Rectal smooth muscle tissue (tissue), 1 donor: Measurements from ENCODE around the gene ZFYVE19.

Experiments used
- H3K27ac ChIP-seq: one replicate; pipeline ENCODE4 v1.7.0; 2013; ENCODE audit warnings: low read depth, low read length, inconsistent platforms
- H3K27me3 ChIP-seq: one replicate; pipeline ENCODE4 v1.7.0; 2013; ENCODE audit warnings: low read length; ENCODE audit not compliant: control insufficient read depth, insufficient read depth
- H3K36me3 ChIP-seq: one replicate; pipeline ENCODE4 v1.7.0; 2013; ENCODE audit warnings: low read length; ENCODE audit not compliant: control insufficient read depth, insufficient read depth
- H3K4me1 ChIP-seq: one replicate; pipeline ENCODE4 v1.7.0; 2013; ENCODE audit warnings: low read length; ENCODE audit not compliant: control insufficient read depth, insufficient read depth
- H3K4me3 ChIP-seq: one replicate; pipeline ENCODE4 v1.7.0; 2013; ENCODE audit warnings: low read length
- H3K9ac ChIP-seq: one replicate; pipeline ENCODE4 v1.7.0; 2013; ENCODE audit warnings: low read length

The ZFYVE19 gene, protein sequence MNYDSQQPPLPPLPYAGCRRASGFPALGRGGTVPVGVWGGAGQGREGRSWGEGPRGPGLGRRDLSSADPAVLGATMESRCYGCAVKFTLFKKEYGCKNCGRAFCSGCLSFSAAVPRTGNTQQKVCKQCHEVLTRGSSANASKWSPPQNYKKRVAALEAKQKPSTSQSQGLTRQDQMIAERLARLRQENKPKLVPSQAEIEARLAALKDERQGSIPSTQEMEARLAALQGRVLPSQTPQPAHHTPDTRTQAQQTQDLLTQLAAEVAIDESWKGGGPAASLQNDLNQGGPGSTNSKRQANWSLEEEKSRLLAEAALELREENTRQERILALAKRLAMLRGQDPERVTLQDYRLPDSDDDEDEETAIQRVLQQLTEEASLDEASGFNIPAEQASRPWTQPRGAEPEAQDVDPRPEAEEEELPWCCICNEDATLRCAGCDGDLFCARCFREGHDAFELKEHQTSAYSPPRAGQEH

DNA sequence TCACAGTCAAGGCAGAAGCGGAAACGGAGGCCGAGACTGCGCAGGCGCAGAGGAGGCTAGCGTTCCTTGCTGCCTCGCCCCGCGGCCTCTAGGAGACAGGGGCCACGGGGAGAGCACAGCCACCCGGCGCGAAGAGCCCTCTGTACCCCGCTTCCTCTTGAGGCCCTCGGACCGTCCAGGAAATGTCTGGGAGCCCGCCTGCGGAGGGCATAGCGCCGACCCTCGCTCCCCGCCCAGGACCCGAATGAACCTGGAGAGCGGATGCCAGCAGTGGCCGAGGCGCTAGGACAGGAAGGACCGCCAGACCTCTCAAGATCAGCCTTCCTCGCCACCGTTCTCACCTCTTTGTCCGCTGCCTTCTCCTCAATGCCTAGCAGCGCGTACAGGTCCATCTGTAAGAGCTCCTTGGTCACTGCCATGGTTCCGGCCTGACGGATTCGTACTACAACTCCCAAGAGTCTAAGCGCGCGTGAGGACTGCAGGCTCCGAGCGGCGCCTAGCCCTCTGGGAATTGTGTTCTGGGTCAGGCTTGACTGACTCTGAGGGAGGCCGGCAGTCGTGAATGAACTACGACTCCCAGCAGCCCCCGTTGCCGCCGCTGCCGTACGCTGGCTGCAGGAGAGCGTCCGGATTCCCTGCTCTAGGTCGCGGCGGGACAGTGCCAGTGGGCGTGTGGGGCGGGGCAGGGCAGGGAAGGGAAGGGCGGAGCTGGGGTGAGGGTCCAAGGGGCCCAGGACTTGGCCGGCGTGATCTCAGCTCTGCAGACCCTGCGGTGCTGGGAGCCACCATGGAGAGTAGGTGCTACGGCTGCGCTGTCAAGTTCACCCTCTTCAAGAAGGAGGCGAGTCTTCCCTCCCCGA lies at the start of gene ZFYVE19, which contains the start of gene DNAJC17:
ZFYVE19 (plus strand) TSS at position 62 of the 860 bp plus-strand sequence; CDS start at position 563, 501 bp downstream.
DNAJC17 (minus strand) TSS at position 446 of the 860 bp plus-strand sequence; CDS start at position 419, 27 bp downstream.
- Histone ChIP-seq H3K27ac (peak within 1 kb of the TSS; percentile 88), H3K9ac (peak within 1 kb of the TSS; percentile 92), H3K36me3 (peaks cover 4% of the 10 kb centered on the region), H3K4me3 (peak within 1 kb of the TSS; percentile 94), H3K4me1 (peaks cover 10% of the 10 kb centered on the region), H3K27me3 (no peaks in the 10 kb centered on the region)

DNA sequence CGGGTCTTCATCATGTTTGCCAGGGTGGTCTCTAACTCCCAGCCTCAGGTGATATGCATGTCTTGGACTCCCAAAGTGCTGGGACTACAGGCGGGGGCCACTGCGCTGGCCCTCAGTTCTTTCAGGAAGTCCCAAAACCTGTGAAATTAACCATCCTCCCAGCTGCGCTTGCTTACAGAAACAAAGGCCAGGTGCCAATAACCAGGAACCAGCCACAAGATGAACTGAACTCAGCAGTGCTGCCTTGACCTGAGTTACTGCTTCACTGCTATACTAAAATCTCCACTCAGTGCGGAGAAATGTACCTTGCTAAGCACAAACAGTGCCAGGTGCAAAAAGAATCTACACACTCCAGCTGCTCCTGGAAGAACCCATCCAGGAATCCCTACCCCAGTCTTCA lies 46.9 kb upstream of the ZFYVE19 start:
- Histone ChIP-seq H3K27ac (no peak overlapping the region), H3K4me1 (peaks cover 3% of the 10 kb centered on the region), H3K27me3 (no peaks in the 10 kb centered on the region), H3K9ac (no peak overlapping the region), H3K4me3 (no peak overlapping the region), H3K36me3 (no peaks in the 10 kb centered on the region)

DNA sequence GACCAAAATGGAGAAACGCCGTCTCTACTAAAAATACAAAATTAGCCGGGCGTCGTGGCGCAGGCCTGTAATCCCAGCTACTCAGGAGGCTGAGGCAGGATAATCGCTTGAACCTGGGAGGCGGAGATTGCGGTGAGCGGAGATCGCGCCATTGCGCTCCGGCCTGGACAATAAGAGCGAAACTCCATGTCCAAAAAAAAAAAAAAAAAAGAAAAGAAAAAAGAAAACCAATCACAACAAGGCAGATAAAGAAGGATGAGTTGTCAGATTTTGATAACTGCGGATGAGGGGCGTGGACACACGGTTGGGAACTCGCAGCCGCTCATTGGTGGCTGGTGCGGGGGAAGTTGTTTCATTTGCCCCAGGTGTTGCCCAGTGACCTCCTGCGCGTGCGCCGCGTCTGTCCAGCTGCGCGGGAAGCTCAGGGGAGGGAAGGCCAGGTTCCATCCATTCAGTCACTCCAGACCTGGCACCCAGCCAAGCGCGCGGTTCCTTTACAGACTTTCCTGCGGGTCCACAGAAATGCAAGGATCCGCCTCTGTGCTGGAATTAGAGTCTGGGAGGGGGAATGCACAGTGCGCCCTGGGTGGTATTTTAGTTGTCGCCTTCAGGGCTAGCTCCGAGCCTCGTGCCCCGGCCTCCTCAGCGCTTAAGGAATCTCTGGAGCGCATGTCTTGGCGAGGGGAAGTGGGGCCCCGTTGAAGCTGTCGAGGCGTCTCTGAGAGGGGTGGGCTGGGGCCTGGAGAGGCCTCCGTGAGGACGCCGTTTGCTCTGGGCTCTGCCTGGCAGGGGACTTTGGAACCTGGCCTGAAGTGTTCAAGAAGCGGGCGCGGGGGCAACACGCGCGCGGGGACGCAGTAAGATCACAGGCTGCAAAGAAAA lies 43.7 kb upstream of the ZFYVE19 start:
- no peak overlapping the region for H3K27ac ChIP-seq

DNA sequence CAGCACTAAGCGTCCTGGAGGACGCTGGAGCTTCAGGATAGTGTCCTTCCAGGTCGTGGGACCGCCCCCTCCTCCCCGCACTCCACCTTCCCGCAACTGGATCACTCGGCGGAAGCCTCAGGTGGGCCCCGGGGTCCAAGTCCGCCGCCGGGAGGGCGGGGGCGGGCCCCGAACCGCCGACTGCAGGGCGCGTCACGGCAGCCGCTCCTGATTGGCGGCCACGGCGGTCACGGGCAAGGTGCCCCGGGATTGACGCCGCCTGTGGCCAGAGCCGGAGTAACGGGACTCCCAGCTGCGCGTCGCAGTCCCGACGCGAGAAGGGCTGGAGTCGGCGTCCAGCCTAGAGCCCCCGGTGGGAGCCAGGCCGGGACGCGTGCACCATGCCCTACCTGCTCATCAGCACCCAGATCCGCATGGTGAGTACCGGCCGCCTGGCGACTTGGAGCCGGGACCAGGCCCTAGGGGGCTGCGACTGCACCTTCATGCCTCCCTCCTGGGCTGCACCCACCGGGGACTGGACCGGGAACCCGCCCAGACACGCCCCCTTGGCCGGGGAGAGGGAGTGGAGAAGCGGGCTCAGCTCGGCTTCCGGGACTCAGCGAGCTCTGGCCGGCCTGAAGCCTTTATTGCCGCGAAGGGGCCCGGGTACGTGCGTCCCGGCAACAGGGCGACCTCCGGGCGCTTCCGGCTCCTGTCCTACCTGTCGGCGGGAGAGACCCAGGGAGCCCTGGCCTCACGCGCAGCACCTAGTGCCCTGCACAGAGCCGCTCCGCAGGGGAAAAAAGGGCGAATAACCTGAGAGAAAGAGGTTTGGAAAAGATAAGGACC lies 42.9 kb upstream of the ZFYVE19 start, which contains the start of gene GCHFR:
GCHFR (plus strand) TSS at position 268 of the 828 bp plus-strand sequence; CDS start at position 381, 113 bp downstream.
- Histone ChIP-seq H3K27me3 (no peaks in the 10 kb centered on the region), H3K9ac (peak within 1 kb of the TSS; percentile 19), H3K27ac (no peak within 1 kb of the TSS), H3K4me1 (peaks cover 3% of the 10 kb centered on the region), H3K4me3 (peak within 1 kb of the TSS; percentile 72), H3K36me3 (no peaks in the 10 kb centered on the region)

More for the DNA sequence above, 43.7 kb upstream of the ZFYVE19 start:
- no peaks in the 10 kb centered on the region for H3K27me3 ChIP-seq
- no peaks in the 10 kb centered on the region for H3K36me3 ChIP-seq
- no peak overlapping the region for H3K9ac ChIP-seq
- peak overlapping the region; percentile 72 for H3K4me3 ChIP-seq
- peaks cover 3% of the 10 kb centered on the region for H3K4me1 ChIP-seq

DNA sequence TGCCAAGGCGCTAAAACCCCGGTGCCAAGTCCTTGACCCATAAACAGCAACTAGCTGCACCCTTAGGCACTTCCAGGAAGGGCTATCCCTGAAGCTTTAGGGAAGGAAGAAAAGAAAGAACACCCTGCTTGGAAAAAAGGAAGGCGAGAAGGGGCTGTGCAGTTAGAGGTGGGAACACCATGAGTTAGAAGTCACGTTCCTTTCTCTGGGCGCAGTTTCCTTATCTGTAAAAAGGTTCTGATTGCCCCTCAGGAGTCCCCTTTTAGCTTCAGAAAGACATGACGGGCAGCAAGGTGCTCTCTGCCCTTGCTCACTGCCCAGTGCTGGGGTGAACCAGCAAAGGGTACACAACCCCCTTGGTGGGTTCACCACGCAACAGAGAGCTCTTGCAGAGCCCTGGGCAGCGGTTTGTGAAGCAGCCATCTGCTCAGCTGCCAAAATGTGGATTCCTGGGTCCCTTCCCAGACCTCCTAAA lies 42.2 kb upstream of the ZFYVE19 start:
- no peak overlapping the region for H3K27ac ChIP-seq
- no peaks in the 10 kb centered on the region for H3K27me3 ChIP-seq
- H3K9ac ChIP-seq: peak overlapping the region; percentile 19
- H3K36me3 ChIP-seq: no peaks in the 10 kb centered on the region
- peaks cover 3% of the 10 kb centered on the region for H3K4me1 ChIP-seq
- peak overlapping the region; percentile 72 for H3K4me3 ChIP-seq

DNA sequence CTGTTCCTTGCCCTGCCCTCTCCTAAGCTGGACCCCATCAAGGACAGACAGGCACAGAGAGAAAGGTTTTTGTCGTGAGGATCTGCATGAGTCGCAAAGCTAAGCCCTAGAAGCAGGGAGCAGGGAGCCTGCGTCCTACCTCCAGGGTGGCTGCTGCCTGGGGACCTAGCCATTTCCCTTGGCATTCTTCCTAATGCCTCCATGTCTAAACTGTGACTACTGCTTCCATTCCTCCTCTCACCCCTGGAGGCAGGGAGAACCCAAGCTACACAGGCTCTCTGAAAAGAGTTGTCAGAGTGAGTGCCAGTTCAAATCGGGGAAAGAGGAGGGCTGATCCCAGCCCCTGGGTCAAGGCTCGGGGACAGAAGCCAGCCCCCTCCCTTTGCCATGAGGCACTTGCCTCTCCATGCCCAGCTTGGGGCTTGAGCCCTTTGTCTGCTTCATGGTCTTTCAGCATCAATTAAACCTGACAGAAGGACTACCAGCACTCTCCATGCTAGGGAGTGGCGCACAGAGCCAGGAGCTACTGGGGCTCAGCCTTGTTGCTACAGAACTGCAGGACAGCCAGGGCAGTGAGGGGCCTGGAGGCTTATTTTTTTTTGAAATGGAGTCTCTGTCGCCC lies 40.6 kb upstream of the ZFYVE19 start:
- no peak overlapping the region for H3K4me3 ChIP-seq
- peaks cover 3% of the 10 kb centered on the region for H3K4me1 ChIP-seq
- H3K9ac ChIP-seq: no peak overlapping the region
- no peaks in the 10 kb centered on the region for H3K36me3 ChIP-seq
- H3K27me3 ChIP-seq: no peaks in the 10 kb centered on the region
- H3K27ac ChIP-seq: no peak overlapping the region

DNA sequence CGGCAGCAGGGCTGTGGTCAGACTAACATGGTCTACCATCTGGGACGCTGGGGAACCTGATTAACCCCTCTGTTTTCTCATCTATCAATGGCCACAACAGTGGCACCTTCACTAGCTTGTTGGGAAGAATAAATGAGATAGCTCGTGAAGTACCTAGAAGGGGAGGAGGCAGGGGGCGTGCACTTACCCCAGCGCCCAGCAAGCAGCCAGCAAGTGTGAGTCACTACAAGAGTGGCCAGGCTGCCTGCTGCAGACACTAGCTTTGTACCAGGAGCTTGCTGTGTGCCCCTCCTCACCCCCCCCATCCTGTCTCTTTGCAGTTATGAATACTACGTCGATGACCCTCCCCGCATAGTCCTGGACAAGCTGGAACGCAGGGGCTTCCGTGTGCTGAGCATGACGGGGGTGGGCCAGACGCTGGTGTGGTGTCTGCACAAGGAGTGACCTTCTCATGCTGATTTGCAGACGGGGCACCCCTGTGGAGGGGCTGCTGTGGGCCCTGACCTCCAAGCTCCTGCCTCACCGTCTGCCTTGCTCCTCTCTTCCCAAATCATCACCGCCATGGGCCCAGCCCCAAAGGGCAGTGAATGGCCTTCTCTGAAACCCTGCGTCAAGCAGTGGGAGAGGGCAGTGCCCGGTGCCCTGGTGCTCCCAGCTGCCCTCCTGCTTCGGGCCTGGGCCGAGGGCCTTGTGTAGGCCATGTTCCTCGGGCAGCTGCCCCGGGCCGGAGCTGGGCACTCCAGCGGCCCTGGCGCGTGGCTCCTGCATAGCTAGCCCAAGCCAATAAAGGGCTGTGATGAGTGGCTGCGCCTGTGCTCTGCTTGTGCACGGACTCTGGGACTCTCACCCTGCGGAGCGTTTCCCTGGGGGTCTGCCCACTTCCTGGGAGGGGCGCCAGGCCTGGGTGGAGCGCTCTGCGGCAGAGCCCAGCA lies 39.7 kb upstream of the ZFYVE19 start:
- no peak overlapping the region for H3K9ac ChIP-seq

DNA sequence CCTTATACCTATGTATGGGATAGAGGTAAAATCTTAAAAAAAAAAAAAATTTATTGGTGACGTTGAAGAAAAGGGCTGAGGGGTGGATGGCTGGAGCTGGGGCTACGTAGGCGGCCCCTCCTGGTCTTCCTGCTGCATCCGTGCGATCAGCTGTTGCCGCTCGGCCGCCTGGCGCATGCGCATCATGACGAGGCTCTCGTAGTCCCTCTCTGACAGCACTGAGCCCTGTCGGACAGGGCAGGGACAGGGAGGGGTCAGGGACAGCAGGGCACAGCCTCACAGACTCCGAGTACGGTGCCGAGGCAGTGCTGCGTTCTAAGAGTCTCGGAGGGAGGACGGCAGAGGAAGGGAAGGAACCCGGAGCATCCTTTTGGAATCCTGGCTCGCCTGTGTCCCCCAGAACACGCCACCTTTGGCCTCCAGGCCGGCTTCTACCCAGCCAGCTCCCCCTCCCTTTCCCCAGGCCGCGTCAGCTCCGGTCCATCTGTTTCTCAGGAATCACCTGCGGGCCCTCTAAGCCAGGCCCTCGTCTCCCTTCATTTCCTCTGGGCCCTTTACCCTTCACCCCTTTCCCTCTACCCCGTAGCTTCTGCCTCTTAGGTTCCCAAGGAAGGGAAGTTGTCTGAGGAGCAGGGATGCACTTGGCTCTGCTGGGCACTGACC lies 38.9 kb upstream of the ZFYVE19 start:
- Histone ChIP-seq H3K36me3 (peaks cover 8% of the 10 kb centered on the region), H3K27me3 (no peaks in the 10 kb centered on the region), H3K9ac (no peak overlapping the region), H3K27ac (no peak overlapping the region), H3K4me1 (peaks cover 3% of the 10 kb centered on the region), H3K4me3 (no peak overlapping the region)

More for the DNA sequence above, 39.7 kb upstream of the ZFYVE19 start:
- Histone ChIP-seq H3K36me3 (peaks cover 2% of the 10 kb centered on the region), H3K4me1 (peaks cover 3% of the 10 kb centered on the region), H3K4me3 (no peak overlapping the region), H3K27ac (no peak overlapping the region), H3K27me3 (no peaks in the 10 kb centered on the region)

DNA sequence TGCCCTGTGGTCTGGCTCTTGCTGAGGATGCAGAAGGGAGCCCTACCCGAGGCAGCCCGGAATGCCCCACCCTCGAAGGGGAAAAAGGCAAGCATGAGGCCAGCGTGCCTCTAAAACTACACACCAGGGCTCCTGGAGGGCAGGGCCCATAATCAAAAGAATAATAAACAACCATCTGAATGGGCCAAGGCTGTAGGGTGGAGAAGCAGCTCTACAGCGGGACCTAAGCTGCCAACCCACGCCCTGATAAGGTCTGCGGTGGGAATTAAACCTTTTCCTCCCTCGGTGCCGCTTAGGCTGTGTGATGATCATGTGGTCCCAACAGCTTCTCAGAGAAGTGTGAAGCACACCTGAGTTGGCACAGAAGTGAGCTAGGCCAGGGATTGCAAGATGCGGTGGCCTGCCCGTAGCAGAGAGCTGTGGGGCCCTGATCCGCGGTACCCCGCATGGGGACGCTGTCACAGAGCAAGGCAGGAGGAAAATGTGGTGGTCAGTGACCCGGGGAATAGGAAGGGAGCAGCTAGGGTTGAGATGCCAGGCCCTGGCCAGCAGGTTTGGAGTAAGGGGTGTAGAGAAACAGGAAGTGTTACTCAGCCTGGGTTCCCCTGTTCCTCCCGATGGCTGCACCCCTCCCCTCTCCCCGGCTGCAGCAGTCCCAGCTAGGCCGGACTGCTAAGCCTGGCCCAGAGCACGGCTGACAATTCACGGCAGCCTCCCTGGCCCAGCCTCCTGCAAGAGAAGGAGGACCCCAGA lies 38.2 kb upstream of the ZFYVE19 start:
- Histone ChIP-seq H3K9ac (no peak overlapping the region), H3K36me3 (peaks cover 8% of the 10 kb centered on the region), H3K4me3 (no peak overlapping the region)

More for the DNA sequence above, 38.2 kb upstream of the ZFYVE19 start:
- Histone ChIP-seq H3K4me1 (no peaks in the 10 kb centered on the region), H3K27ac (no peak overlapping the region), H3K27me3 (no peaks in the 10 kb centered on the region)
